ENCODE data around the gene LRRN4CL.

Gene LRRN4CL

GRCh38 chr11:62665075-62665598, 24.2 kb downstream of the LRRN4CL start, which contains the start of the genes C11orf98 and CSKMT:
Gene C11orf98 (minus strand): TSS chr11:62665210. CDS start chr11:62665169, 41 bp downstream.
Gene CSKMT (plus strand): TSS chr11:62665312. CDS start chr11:62665880, 568 bp downstream.
- DNase-seq: peak; percentile 93
- H2AFZ ChIP-seq (ENCODE audit: low read length): peak within 1 kb of the TSS; percentile 98
- no peak for TF ChIP-seq EZH2 (optimal IDR thresholded peaks at IDR 0.05; ENCODE audit: low read depth, low read length)
- TF ChIP-seq EZH2phosphoT487 (IDR thresholded peaks at IDR 0.05; ENCODE audit: low read length): no peak
- no peak for TF ChIP-seq CTCF (IDR thresholded peaks at IDR 0.05; ENCODE audit: low read length)
- no peaks in the 10 kb centered on the region; the same call in 1 of the 2 replicates for H3K36me3 ChIP-seq (replicated peaks; ENCODE audit: insufficient read depth, low read length)
- no peaks in the 10 kb centered on the region for H3K9me3 ChIP-seq (replicated peaks; ENCODE audit: insufficient read depth, low read length)
- peak within 1 kb of the TSS; percentile 83 for H3K9ac ChIP-seq (ENCODE audit: low read length)
- H3K4me1 ChIP-seq (ENCODE audit: low read length): peaks cover 5% of the 10 kb centered on the region; the same call in 1 of the 2 replicates
- peaks cover 42% of the 10 kb centered on the region for H3F3A ChIP-seq (ENCODE audit: insufficient read depth, low read length)
- peaks cover 36% of the 10 kb centered on the region for H3K79me2 ChIP-seq (ENCODE audit: low read length)
- H3K27me3 ChIP-seq (replicated peaks; ENCODE audit: insufficient read depth, low read length): no peaks in the 10 kb centered on the region
- H3K4me2 ChIP-seq (ENCODE audit: low read depth, low read length): peak within 1 kb of the TSS; percentile 70
- no peaks in the 10 kb centered on the region for H3K9me2 ChIP-seq (replicated peaks; ENCODE audit: insufficient read depth, low read length)
- peak within 1 kb of the TSS; percentile 67; the same call in 1 of the 2 replicates for H3K27ac ChIP-seq (ENCODE audit: low read length)
- H3K4me3 ChIP-seq (ENCODE audit: low read length): peak within 1 kb of the TSS; percentile 97
- H4K20me1 ChIP-seq (ENCODE audit: insufficient read depth, low read length): no peaks in the 10 kb centered on the region

- peaks cover 36% of the 10 kb centered on the region for H3K79me2 ChIP-seq (ENCODE audit: low read length)
- peak overlapping the region; percentile 67; the same call in 1 of the 2 replicates for H3K27ac ChIP-seq (ENCODE audit: low read length)
- H3F3A ChIP-seq (ENCODE audit: insufficient read depth, low read length): peaks cover 36% of the 10 kb centered on the region
- H3K4me2 ChIP-seq (ENCODE audit: low read depth, low read length): peak overlapping the region; percentile 70; the same call in 1 of the 2 replicates
- H3K9ac ChIP-seq (ENCODE audit: low read length): peak overlapping the region; percentile 83
- peaks cover 5% of the 10 kb centered on the region; the same call in 1 of the 2 replicates for H3K4me1 ChIP-seq (ENCODE audit: low read length)
- no peaks in the 10 kb centered on the region for H3K9me2 ChIP-seq (replicated peaks; ENCODE audit: insufficient read depth, low read length)
- H2AFZ ChIP-seq (ENCODE audit: low read length): peak overlapping the region; percentile 98
- H3K4me3 ChIP-seq (ENCODE audit: low read length): peak overlapping the region; percentile 97
- no peaks in the 10 kb centered on the region; the same call in 1 of the 2 replicates for H3K36me3 ChIP-seq (replicated peaks; ENCODE audit: insufficient read depth, low read length)
- H4K20me1 ChIP-seq (ENCODE audit: insufficient read depth, low read length): no peaks in the 10 kb centered on the region
- DNase-seq: peak; percentile 69
- TF ChIP-seq EZH2 (optimal IDR thresholded peaks at IDR 0.05; ENCODE audit: low read depth, low read length) (no peak), EZH2phosphoT487 (IDR thresholded peaks at IDR 0.05; ENCODE audit: low read length) (no peak), CTCF (IDR thresholded peaks at IDR 0.05; ENCODE audit: low read length) (no peak)
- H3K9me3 ChIP-seq (replicated peaks; ENCODE audit: insufficient read depth, low read length): no peaks in the 10 kb centered on the region
- no peaks in the 10 kb centered on the region for H3K27me3 ChIP-seq (replicated peaks; ENCODE audit: insufficient read depth, low read length)
These were observed 24.8 kb downstream of the LRRN4CL start for GRCh38 chr11:62664405-62665074.

GRCh38 chr11:62656796-62657429, 32.4 kb downstream of the LRRN4CL start:
- Histone ChIP-seq H3K27ac (ENCODE audit: low read length) (no peak overlapping the region), H3K79me2 (ENCODE audit: low read length) (peaks cover 12% of the 10 kb centered on the region), H3K4me2 (ENCODE audit: low read depth, low read length) (no peak overlapping the region), H3K27me3 (replicated peaks; ENCODE audit: insufficient read depth, low read length) (no peaks in the 10 kb centered on the region), H3K36me3 (replicated peaks; ENCODE audit: insufficient read depth, low read length) (no peaks in the 10 kb centered on the region), H3K9me3 (replicated peaks; ENCODE audit: insufficient read depth, low read length) (no peaks in the 10 kb centered on the region), H3K9me2 (replicated peaks; ENCODE audit: insufficient read depth, low read length) (no peaks in the 10 kb centered on the region), H4K20me1 (ENCODE audit: insufficient read depth, low read length) (no peaks in the 10 kb centered on the region), H3K9ac (ENCODE audit: low read length) (no peak overlapping the region), H3F3A (ENCODE audit: insufficient read depth, low read length) (peaks cover 11% of the 10 kb centered on the region), H2AFZ (ENCODE audit: low read length) (0 out of 2 replicates have a peak overlapping the region, but pooled peaks have one; percentile 9), H3K4me3 (ENCODE audit: low read length) (no peak overlapping the region), H3K4me1 (ENCODE audit: low read length) (0 out of 2 replicates have a peak, but pooled peaks cover 4% of the 10 kb centered on the region)
- no peak for DNase-seq
- TF ChIP-seq EZH2 (optimal IDR thresholded peaks at IDR 0.05; ENCODE audit: low read depth, low read length) (no peak), EZH2phosphoT487 (IDR thresholded peaks at IDR 0.05; ENCODE audit: low read length) (no peak), CTCF (IDR thresholded peaks at IDR 0.05; ENCODE audit: low read length) (no peak)

Data from MM.1S (cell line).